Muscle layer of duodenum (tissue), 2 donors: ENCODE results near the gene RNASEH2A.

Experiments
- H3K27ac ChIP-seq: one replicate; pipeline ENCODE4 v1.7.0; 2013; ENCODE audit warnings: mild to moderate bottlenecking, low read length
- H3K27me3 ChIP-seq: one replicate; pipeline ENCODE4 v1.7.0; 2013; ENCODE audit warnings: low read depth, mild to moderate bottlenecking, control low read depth, low read length
- H3K36me3 ChIP-seq, 2 donors: one replicate each; pipeline ENCODE4 v1.7.0; 2013; ENCODE audit warnings: low read length in 2 of 2, control low read depth in 1 of 2, mild to moderate bottlenecking in 1 of 2; ENCODE audit not compliant: insufficient read depth in 2 of 2, control insufficient read depth in 1 of 2
- H3K4me1 ChIP-seq, 2 donors: one replicate each; pipeline ENCODE4 v1.7.0; 2013; ENCODE audit warnings: low read length in 2 of 2, mild to moderate bottlenecking in 2 of 2, control low read depth in 1 of 2, moderate library complexity in 1 of 2; ENCODE audit not compliant: insufficient read depth in 2 of 2, control insufficient read depth in 1 of 2
- H3K4me3 ChIP-seq, 2 donors: one replicate each; pipeline ENCODE4 v1.7.0; 2013; ENCODE audit warnings: low read length in 2 of 2, low read depth in 1 of 2, mild to moderate bottlenecking in 1 of 2
- H3K9me3 ChIP-seq, 2 donors: one replicate each; pipeline ENCODE4 v1.7.0; 2013; ENCODE audit warnings: low read length in 2 of 2, control low read depth in 1 of 2, mild to moderate bottlenecking in 1 of 2; ENCODE audit not compliant: control insufficient read depth in 1 of 2
- donor health status: healthy.

Gene RNASEH2A

GRCh38 chr19:12789904-12790619, 16.3 kb upstream of the RNASEH2A start:
- H3K36me3 ChIP-seq, result peaks cover 0 to 13% of the 10 kb centered on the region in 2 donors
- peak overlapping the region; percentile 68 to 97 for H3K4me3 ChIP-seq
- H3K27me3 ChIP-seq, result no peaks in the 10 kb centered on the region
- H3K4me1 ChIP-seq, result peaks cover 18 to 23% of the 10 kb centered on the region in 2 donors
- H3K9me3 ChIP-seq, result no peaks in the 10 kb centered on the region
- peak overlapping the region; percentile 99 for H3K27ac ChIP-seq

- Histone ChIP-seq H3K27me3 (no peaks in the 10 kb centered on the region), H3K36me3 (peaks cover 0 to 13% of the 10 kb centered on the region in 2 donors), H3K4me1 (peaks cover 20% of the 10 kb centered on the region in 2 donors), H3K4me3 (peak overlapping the region; percentile 68 to 97), H3K27ac (peak overlapping the region; percentile 99), H3K9me3 (no peaks in the 10 kb centered on the region)
Measured at GRCh38 chr19:12790628-12791344, 15.6 kb upstream of the RNASEH2A start.

GRCh38 chr19:12791345-12792050, 14.9 kb upstream of the RNASEH2A start, which contains the start of gene JUNB:
TSS of gene JUNB (plus strand) at chr19:12791486. CDS start at chr19:12791772, 286 bp downstream.
- peak within 1 kb of the TSS; percentile 68 to 97 for H3K4me3 ChIP-seq
- H3K9me3 ChIP-seq, result no peaks in the 10 kb centered on the region
- H3K4me1 ChIP-seq, result peaks cover 26 to 27% of the 10 kb centered on the region in 2 donors
- peaks cover 0 to 13% of the 10 kb centered on the region in 2 donors for H3K36me3 ChIP-seq
- peak within 1 kb of the TSS; percentile 99 for H3K27ac ChIP-seq
- H3K27me3 ChIP-seq, result no peaks in the 10 kb centered on the region

GRCh38 chr19:12792051-12792852, 14.1 kb upstream of the RNASEH2A start:
- Histone ChIP-seq H3K27ac (peak overlapping the region; percentile 99), H3K36me3 (peaks cover 0 to 13% of the 10 kb centered on the region in 2 donors), H3K4me3 (peak overlapping the region; percentile 68 to 97), H3K4me1 (peaks cover 19 to 29% of the 10 kb centered on the region in 2 donors), H3K27me3 (no peaks in the 10 kb centered on the region), H3K9me3 (no peaks in the 10 kb centered on the region)

GRCh38 chr19:12792853-12793289, 13.5 kb upstream of the RNASEH2A start:
- Histone ChIP-seq H3K36me3 (peaks cover 0 to 13% of the 10 kb centered on the region in 2 donors), H3K9me3 (no peaks in the 10 kb centered on the region), H3K27me3 (no peaks in the 10 kb centered on the region), H3K27ac (peak overlapping the region; percentile 99), H3K4me1 (peaks cover 18 to 29% of the 10 kb centered on the region in 2 donors), H3K4me3 (peak overlapping the region; percentile 68 to 97)

- H3K36me3 ChIP-seq, result peaks cover 0 to 13% of the 10 kb centered on the region in 2 donors
- peaks cover 11 to 22% of the 10 kb centered on the region in 2 donors for H3K4me1 ChIP-seq
- peak overlapping the region; percentile 68 to 97 for H3K4me3 ChIP-seq
Measured at GRCh38 chr19:12793290-12794195, 12.8 kb upstream of the RNASEH2A start.

GRCh38 chr19:12794196-12794941, 12.0 kb upstream of the RNASEH2A start:
- peak overlapping the region; percentile 55 to 97 for H3K4me3 ChIP-seq
- peak overlapping the region; percentile 99 for H3K27ac ChIP-seq
- no peaks in the 10 kb centered on the region for H3K9me3 ChIP-seq
- peaks cover 0 to 8% of the 10 kb centered on the region in 2 donors for H3K36me3 ChIP-seq
- peaks cover 9 to 17% of the 10 kb centered on the region in 2 donors for H3K4me1 ChIP-seq
- H3K27me3 ChIP-seq, result no peaks in the 10 kb centered on the region

More at GRCh38 chr19:12793290-12794195, 12.8 kb upstream of the RNASEH2A start:
- Histone ChIP-seq H3K27me3 (no peaks in the 10 kb centered on the region), H3K27ac (peak overlapping the region; percentile 99), H3K9me3 (no peaks in the 10 kb centered on the region)

- Histone ChIP-seq H3K9me3 (no peaks in the 10 kb centered on the region), H3K27ac (no peak overlapping the region), H3K4me3 (peak overlapping the region in 1 of 2 donors; percentile 97), H3K27me3 (no peaks in the 10 kb centered on the region), H3K4me1 (peaks cover 11 to 17% of the 10 kb centered on the region in 2 donors), H3K36me3 (peaks cover 0 to 12% of the 10 kb centered on the region in 2 donors)
Measured at GRCh38 chr19:12794971-12795381, 11.4 kb upstream of the RNASEH2A start.

- no peaks in the 10 kb centered on the region for H3K27me3 ChIP-seq
- no peaks in the 10 kb centered on the region for H3K9me3 ChIP-seq
- peaks cover 11 to 23% of the 10 kb centered on the region in 2 donors for H3K4me1 ChIP-seq
- peaks cover 0 to 9% of the 10 kb centered on the region in 2 donors for H3K36me3 ChIP-seq
- H3K4me3 ChIP-seq, result peak overlapping the region in 1 of 2 donors; percentile 49
- H3K27ac ChIP-seq, result peak overlapping the region; percentile 79
Measured at GRCh38 chr19:12796146-12797071, 10.0 kb upstream of the RNASEH2A start.
